GM13977 (cell line): ENCODE results near the gene FBXL22.
A peak's percentile ranks its signal among the peaks of the same experiment; 100 is the strongest.

Experiments used
- DNase-seq: peaks from one replicate; pipeline ENCODE4 v3.0.0; 2012; ENCODE audit warnings: low spot score
- in situ Hi-C: fragments of 300-500 bp; cut with MboI; formaldehyde crosslinking; loops from one replicate; pipeline ENCODE4 v1.12.0; 2022; ENCODE audit warnings: low sequenced_read_pairs, low pct_unique_long_range_greater_than_20kb, mixed read lengths, inconsistent platforms; ENCODE audit not compliant: unreplicated experiment
- TF ChIP-seq, protein P1 (sequence below): IDR thresholded peaks from 2 replicates; pipeline ENCODE4 v1.5.1; 2012; ENCODE audit warnings: mild to moderate bottlenecking, control low read depth; ENCODE audit not compliant: insufficient read depth; ENCODE audit errors: extremely low read depth, missing control alignments

FBXL22 gene

DNA sequence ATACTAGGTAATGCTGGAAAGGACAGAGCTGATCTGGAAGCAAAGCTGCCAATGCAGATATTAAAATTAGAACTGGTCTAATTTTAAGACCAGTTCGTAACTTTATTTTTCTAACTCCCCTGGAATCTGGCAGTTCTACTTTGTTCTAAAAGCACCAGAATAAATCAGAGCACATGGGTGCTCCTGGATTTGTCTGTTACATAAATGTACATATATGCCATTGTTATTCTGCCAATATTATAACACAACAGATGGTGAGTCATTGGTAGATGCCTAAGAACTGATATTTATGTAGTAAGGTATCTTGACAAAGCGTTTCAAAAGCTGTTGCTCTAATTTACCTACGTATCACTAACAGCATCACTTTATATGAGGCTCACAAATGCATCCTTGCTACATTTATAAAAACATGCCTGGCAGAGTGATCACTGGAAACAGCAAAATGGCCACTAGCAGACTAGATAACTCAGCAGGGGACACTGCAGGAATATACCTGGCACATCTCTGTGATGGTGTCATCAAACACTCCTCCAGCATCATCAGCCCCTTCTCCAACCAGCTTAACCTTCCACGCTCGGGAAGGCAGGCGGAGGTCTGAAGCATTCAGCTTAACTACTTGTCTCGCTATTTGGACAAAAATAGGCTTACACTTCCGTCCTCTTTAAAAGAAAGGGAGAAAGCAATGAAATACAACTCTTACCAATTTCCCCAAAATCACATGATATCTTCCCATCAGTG is 26.2 kb downstream of the FBXL22 start:
- in situ Hi-C loops = loop anchor here (25.0 kb wide), 1 partner anchor 439 kb away; no protein-coding TSS in a partner anchor
- TF ChIP-seq, protein P1, sequence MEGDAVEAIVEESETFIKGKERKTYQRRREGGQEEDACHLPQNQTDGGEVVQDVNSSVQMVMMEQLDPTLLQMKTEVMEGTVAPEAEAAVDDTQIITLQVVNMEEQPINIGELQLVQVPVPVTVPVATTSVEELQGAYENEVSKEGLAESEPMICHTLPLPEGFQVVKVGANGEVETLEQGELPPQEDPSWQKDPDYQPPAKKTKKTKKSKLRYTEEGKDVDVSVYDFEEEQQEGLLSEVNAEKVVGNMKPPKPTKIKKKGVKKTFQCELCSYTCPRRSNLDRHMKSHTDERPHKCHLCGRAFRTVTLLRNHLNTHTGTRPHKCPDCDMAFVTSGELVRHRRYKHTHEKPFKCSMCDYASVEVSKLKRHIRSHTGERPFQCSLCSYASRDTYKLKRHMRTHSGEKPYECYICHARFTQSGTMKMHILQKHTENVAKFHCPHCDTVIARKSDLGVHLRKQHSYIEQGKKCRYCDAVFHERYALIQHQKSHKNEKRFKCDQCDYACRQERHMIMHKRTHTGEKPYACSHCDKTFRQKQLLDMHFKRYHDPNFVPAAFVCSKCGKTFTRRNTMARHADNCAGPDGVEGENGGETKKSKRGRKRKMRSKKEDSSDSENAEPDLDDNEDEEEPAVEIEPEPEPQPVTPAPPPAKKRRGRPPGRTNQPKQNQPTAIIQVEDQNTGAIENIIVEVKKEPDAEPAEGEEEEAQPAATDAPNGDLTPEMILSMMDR = no peak
- DNase-seq = no peak

- DNase-seq = peak; percentile 46
- TF ChIP-seq, protein P1 = no peak
- in situ Hi-C loops = no loop called here
These were observed 29.8 kb downstream of the FBXL22 start for GRCh38 chr15:63626955-63627354.

DNA sequence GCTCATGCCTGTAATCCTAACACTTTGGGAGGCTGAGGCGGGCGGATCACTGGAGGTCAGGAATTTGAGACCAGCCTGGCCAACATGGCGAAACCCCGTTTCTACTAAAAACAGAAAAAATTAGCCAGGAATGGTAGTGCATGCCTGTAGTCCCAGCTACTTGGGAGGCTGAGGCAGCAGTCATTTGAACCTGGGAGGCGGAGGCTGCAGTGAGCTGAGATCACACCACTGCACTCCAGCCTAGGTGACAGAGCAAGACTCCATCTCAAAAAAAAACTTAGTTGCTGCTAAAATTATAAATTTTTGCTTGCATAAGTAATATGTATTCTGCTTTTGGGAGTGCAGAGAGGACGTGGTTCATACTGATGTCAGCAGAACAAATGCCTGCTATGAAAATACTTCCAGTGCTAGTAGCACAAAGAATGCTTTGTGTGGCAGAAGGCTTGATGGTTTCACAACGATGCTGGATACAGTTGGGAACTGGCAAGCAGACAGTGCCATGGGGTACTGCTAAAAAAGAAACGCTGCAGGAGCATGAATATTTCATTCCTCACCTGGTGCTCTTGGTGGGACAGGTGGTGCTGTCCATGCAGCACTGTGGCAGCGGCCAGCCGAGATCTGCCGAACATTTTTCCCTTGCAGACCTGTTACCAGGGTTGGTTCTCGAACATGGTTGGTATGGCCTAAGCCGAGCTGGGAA is 31.1 kb downstream of the FBXL22 start:
- TF ChIP-seq, protein P1 = no peak
- in situ Hi-C loops = no loop called here
- no peak for DNase-seq

GRCh38 chr15:63630036-63630751 is 33.0 kb downstream of the FBXL22 start:
- in situ Hi-C loops = no loop called here
- TF ChIP-seq, protein P1 = no peak

GRCh38 chr15:63633312-63633711 is 36.1 kb downstream of the FBXL22 start:
- TF ChIP-seq, protein P1 = no peak
- no peak for DNase-seq
- in situ Hi-C loops = no loop called here

More at GRCh38 chr15:63630036-63630751, 33.0 kb downstream of the FBXL22 start:
- no peak for DNase-seq

- TF ChIP-seq, protein P1 = no peak
- DNase-seq = no peak
- in situ Hi-C loops = no loop called here
These were observed 37.0 kb downstream of the FBXL22 start for GRCh38 chr15:63634154-63634553.
